HG03175 (cell line): ENCODE data around the gene IL15.
"Not testable (repeated sequence)": the region's sequence is repeated elsewhere in the genome, so short reads cannot be mapped to it uniquely, and the experiment has no call there.

Experiments
- ATAC-seq: cut with Tn5 transposase; IDR thresholded peaks from one replicate; pipeline ENCODE4 v1.9.1; 2021; ENCODE audit warnings: mild to moderate bottlenecking, moderate library complexity; ENCODE audit not compliant: unreplicated experiment

Gene IL15, protein sequence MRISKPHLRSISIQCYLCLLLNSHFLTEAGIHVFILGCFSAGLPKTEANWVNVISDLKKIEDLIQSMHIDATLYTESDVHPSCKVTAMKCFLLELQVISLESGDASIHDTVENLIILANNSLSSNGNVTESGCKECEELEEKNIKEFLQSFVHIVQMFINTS

GRCh38 chr4:141636082-141636770 lies at the start of gene IL15:
TSS of gene IL15 (plus strand) at chr4:141636583. CDS start at chr4:141719465, 82,882 bp downstream.
- peak; percentile 66 for ATAC-seq

- no peak for ATAC-seq
These were observed 48.5 kb upstream of the IL15 start for GRCh38 chr4:141587897-141588296.

DNA sequence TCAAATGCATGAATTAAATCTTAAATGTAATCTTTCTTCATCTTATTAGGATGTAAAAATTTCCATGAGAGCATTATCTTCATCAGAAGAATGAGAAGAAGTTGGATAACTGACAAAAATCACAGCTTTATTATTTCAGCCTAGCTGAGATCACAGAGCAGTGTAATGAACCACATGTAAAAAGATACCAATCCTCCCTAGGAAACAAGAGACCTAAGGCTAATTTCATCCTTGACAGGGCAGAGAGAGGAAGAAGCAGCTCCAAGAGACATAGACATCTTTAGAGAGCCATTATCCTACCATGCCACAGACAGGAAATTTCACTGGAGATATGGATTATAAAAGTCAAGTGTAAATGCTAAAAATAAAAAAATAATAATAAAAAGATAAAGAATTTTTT lies 40.9 kb upstream of the IL15 start:
- no peak for ATAC-seq

DNA sequence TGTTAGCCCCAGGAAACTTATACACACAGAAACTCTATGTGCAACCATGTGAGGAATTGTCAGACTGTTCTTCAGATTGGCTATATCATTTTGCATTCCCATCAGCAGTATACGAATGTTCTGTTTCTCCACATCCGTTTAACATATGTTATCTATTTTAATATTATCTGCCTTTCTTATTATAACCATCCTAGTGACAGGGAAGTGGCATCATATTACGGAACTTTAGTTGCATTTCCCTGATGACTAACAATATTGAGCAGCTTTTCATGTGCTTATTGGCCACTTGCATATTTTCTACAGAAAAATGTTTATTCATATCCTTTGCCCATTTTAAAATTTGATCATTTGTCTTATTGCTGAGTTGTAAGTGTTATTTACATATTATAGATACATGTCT lies 36.5 kb upstream of the IL15 start:
- no peak for ATAC-seq

DNA sequence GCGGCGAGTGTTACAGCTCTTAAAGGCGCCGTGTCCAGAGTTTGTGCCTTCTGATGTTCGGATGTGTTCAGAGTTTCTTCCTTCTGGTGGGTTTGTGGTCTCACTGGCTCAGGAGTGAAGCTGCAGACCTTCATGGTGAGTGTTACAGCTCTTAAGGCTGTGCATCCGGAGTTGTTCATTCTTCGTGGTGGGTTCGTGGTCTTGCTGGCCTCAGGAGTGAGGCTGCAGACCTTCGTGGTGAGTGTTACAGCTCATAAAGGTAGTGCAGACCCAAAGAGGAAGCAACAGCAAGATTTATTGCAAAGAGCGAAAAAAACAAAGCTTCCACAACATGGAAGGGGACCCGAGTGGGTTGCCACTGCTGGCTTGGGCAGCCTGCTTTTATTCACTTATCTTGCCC lies 31.7 kb upstream of the IL15 start:
- ATAC-seq: not testable (repeated sequence)

DNA sequence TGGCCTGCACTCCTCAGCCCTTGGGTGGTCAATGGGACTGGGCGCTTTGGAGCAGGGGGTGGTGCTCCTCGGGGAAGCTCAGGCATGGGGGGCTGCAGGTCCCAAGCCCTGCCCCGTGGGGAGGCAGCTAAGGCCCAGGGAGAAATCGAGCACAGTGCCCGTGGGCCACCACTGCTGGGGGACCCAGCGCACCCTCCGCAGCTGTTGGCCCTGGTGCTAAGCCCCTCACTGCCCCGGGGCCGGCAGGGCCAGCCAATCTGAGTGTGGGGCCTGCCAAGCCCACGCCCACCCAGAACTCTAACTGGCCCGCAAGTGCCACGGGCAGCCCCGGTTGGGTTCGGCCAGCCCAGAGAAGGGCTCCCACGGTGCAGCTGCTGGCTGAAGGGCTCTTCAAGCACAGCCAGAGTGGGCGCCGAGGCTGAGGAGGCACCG lies 30.9 kb upstream of the IL15 start:
- no peak for ATAC-seq

DNA sequence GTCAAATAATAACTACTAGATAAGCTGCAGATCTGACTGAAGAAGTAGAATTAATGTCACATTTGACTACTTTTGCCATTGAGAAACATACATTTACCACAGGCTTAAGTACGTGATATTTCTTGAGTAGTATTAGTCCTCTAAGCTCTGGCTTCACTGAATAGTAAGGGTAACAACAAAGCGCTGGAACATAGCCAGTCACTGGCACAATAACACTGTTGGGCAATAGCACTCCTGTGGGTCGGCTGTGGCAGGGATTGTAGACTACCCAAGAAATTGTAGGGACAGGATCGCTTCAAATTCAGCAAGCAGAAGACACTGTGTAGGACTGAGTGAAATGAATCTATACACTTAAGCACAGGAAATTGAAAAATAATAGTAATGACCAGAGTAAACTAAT lies 27.1 kb upstream of the IL15 start:
- ATAC-seq: no peak

- no peak for ATAC-seq
These were observed 26.0 kb upstream of the IL15 start for GRCh38 chr4:141610365-141610764.

- ATAC-seq: no peak
These were observed 21.4 kb upstream of the IL15 start for GRCh38 chr4:141614878-141615586.

- not testable (repeated sequence) for ATAC-seq
These were observed 20.8 kb upstream of the IL15 start for GRCh38 chr4:141615587-141615918.

- ATAC-seq: no peak
These were observed 15.7 kb upstream of the IL15 start for GRCh38 chr4:141620715-141621114.

- no peak for ATAC-seq
These were observed 11.4 kb upstream of the IL15 start for GRCh38 chr4:141625023-141625422.

GRCh38 chr4:141630854-141631253 lies 5.5 kb upstream of the IL15 start:
- ATAC-seq: no peak

DNA sequence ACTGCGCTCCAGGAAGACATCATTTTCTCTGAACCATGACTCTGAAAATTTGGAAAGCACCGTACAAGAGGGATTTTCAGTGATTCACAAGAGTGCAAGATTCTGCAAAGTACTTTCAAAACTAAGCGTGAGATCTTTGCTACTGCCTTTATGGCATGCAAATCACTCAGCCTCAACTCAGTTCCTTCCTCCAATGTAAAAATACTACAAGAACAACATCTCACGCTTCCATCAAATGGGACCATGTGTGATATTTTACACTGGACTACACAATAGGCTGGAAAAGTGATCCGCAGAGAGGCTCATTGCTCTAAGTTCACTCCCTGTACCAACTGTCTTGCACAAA lies 674 bp upstream of the IL15 start:
- peak; percentile 35 for ATAC-seq

DNA sequence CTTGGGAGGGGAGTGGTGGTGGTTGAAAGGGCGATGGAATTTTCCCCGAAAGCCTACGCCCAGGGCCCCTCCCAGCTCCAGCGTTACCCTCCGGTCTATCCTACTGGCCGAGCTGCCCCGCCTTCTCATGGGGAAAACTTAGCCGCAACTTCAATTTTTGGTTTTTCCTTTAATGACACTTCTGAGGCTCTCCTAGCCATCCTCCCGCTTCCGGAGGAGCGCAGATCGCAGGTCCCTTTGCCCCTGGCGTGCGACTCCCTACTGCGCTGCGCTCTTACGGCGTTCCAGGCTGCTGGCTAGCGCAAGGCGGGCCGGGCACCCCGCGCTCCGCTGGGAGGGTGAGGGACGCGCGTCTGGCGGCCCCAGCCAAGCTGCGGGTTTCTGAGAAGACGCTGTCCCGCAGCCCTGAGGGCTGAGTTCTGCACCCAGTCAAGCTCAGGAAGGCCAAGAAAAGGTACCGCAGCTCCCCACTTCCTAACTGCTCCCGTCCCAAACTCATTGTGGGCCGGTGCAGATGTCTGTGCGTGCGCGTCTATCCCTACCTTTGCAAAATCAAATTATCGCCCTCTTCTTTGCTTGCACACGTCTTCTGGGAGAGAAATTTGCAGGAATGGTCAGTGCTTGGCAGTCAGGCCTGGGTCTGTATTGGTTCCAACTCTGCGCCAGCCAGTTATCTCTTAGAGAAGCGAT lies 533 bp downstream of the IL15 start:
- ATAC-seq: peak; percentile 52

GRCh38 chr4:141637565-141637964 lies 1.2 kb downstream of the IL15 start:
- peak; percentile 20 for ATAC-seq

GRCh38 chr4:141638230-141638629 lies 1.8 kb downstream of the IL15 start:
- no peak for ATAC-seq

DNA sequence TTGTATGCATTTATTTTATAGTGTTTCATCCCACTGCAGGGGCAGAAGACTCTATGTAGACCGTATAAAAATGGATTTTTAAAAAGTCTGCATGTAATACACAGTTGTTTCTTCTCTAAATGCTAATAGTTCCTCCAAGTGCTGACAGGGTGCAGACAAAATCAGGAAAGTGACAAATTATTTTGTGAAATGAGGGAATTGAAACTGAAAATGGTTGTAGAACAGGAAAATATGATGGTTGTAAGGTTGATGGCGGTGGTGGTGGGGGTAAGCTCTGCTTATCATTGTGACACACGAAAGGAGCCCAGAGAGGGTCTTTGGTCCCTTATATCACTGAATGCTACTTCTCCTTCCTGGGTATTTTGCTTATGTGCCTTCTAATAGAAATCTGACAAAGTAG lies 4.3 kb downstream of the IL15 start:
- no peak for ATAC-seq

- ATAC-seq: no peak
These were observed 5.7 kb downstream of the IL15 start for GRCh38 chr4:141642063-141642462.

- ATAC-seq: no peak
These were observed 6.3 kb downstream of the IL15 start for GRCh38 chr4:141642711-141643110.

DNA sequence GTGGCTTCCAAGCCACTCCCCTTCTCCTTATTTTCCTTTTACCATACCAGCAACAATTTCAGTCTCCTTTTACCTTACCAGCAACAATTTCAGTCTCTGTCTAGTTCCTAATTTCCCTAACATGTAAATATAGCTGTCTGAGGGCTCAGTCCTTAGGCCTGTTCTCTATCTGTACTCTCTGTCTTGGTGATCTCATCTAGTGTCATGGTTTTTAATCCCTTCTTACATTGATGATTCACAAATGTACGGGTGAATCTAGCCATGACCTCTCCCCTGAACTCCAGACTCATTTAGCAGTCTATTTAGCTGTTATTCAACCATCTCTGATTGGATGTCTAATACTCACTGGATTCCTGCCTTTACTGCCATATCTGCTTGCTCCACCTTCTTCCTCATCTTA lies 7.2 kb downstream of the IL15 start:
- peak; percentile 57 for ATAC-seq
